ENCODE measurements around the gene ITGA7. TPM values are rescaled to one million over a fixed set of nuclear protein-coding genes. Genes with fewer than 3 reads are reported as not detected.

Gene ITGA7
- polyA plus RNA-seq, 1 donor from 2014 or later: 13.5 TPM

DNA sequence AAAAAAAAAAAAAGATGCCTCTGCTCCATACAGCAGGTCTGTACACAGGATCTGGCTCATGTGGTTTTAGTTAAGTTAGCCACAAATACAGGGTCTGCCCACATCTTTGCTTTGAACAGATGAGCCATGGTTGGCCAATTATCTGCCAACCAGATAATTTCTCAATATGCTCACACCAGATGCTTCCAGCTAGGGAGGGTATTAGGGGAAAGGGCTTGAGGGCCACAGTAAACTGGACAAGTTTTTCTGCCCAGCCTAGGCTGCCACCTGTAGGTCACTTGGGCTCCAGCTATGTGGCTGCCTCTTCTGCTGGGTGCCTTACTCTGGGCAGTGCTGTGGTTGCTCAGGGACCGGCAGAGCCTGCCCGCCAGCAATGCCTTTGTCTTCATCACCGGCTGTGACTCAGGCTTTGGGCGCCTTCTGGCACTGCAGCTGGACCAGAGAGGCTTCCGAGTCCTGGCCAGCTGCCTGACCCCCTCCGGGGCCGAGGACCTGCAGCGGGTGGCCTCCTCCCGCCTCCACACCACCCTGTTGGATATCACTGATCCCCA is 13.3 kb upstream of the ITGA7 start:
- Histone ChIP-seq H3K4me2 (ENCODE audit: low read length) (no peak overlapping the region), H3K79me2 (replicated peaks; ENCODE audit: insufficient read depth, low read length) (peaks cover 7% of the 10 kb centered on the region), H3K27ac (ENCODE audit: low read length) (no peak overlapping the region), H3K36me3 (ENCODE audit: insufficient read depth, low read length) (peaks cover 3% of the 10 kb centered on the region), H2AFZ (ENCODE audit: low read depth, low read length) (no peak overlapping the region), H3K27me3 (ENCODE audit: insufficient read depth, low read depth, low read length) (no peaks in the 10 kb centered on the region), H3K9me2 (ENCODE audit: insufficient read depth, low read length) (no peaks in the 10 kb centered on the region), H3K4me3 (ENCODE audit: low read length) (no peak overlapping the region), H3K9ac (ENCODE audit: low read length) (no peak overlapping the region), H3F3A (ENCODE audit: insufficient read depth, low read length, poor library complexity, severe bottlenecking) (no peaks in the 10 kb centered on the region), H3K9me3 (ENCODE audit: low read length) (no peaks in the 10 kb centered on the region), H4K20me1 (ENCODE audit: insufficient read depth) (no peaks in the 10 kb centered on the region)
- TF ChIP-seq SMC3 (conservative IDR thresholded peaks at IDR 0.05; ENCODE audit: poor library complexity) (no peak), TAF1 (IDR thresholded peaks at IDR 0.05; ENCODE audit: low read depth) (no peak), POLR2AphosphoS5 (IDR thresholded peaks at IDR 0.05) (no peak), EP300 (conservative IDR thresholded peaks at IDR 0.05; ENCODE audit: poor library complexity, severe bottlenecking) (no peak), EZH2 (IDR thresholded peaks at IDR 0.05; ENCODE audit: borderline replicate concordance, insufficient read depth, low read length, poor library complexity, severe bottlenecking) (no peak), MXI1 (conservative IDR thresholded peaks at IDR 0.05; ENCODE audit: poor library complexity, severe bottlenecking) (no peak), REST (IDR thresholded peaks at IDR 0.05; ENCODE audit: borderline replicate concordance) (no peak), RAD21 (conservative IDR thresholded peaks at IDR 0.05) (no peak)
- TF ChIP-seq, protein P1, sequence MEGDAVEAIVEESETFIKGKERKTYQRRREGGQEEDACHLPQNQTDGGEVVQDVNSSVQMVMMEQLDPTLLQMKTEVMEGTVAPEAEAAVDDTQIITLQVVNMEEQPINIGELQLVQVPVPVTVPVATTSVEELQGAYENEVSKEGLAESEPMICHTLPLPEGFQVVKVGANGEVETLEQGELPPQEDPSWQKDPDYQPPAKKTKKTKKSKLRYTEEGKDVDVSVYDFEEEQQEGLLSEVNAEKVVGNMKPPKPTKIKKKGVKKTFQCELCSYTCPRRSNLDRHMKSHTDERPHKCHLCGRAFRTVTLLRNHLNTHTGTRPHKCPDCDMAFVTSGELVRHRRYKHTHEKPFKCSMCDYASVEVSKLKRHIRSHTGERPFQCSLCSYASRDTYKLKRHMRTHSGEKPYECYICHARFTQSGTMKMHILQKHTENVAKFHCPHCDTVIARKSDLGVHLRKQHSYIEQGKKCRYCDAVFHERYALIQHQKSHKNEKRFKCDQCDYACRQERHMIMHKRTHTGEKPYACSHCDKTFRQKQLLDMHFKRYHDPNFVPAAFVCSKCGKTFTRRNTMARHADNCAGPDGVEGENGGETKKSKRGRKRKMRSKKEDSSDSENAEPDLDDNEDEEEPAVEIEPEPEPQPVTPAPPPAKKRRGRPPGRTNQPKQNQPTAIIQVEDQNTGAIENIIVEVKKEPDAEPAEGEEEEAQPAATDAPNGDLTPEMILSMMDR (IDR thresholded peaks at IDR 0.05; ENCODE audit: poor library complexity, severe bottlenecking): no peak

DNA sequence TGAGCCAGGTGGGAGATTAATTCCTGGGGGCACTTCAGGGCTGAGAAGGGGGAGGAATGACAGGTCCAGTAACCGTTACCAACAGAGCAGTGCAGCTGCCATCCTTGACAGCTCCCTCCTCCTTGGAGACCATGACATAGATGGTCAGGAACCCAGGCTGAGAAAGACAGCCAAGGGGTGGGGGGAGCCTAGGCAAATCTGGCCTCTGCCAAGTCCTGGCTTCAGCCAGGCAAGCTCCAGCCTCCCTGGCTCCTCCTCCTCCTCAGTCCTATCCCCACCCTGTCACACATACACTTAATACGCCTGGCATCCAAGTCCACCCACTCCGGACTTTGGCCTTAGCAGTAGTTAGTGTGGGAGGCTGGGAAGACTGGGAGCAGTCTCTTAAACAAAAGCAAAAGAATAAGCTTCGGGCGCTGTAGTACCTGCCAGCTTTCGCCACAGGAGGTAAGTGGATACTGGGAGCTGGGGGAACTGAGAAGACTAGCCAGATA is 12.4 kb upstream of the ITGA7 start, which contains the start of gene RDH5:
Gene RDH5, plus strand, starts transcription at position 323 of the 494 bp plus-strand sequence. CDS start 792 bp downstream, outside the sequence.
- Histone ChIP-seq H3K4me3 (ENCODE audit: low read length) (no peak within 1 kb of the TSS), H3K4me2 (ENCODE audit: low read length) (no peak within 1 kb of the TSS), H3K9me2 (ENCODE audit: insufficient read depth, low read length) (no peaks in the 10 kb centered on the region), H2AFZ (ENCODE audit: low read depth, low read length) (no peak within 1 kb of the TSS), H3K27ac (ENCODE audit: low read length) (no peak within 1 kb of the TSS), H4K20me1 (ENCODE audit: insufficient read depth) (no peaks in the 10 kb centered on the region), H3K27me3 (ENCODE audit: insufficient read depth, low read depth, low read length) (no peaks in the 10 kb centered on the region), H3K9ac (ENCODE audit: low read length) (no peak within 1 kb of the TSS), H3F3A (ENCODE audit: insufficient read depth, low read length, poor library complexity, severe bottlenecking) (no peaks in the 10 kb centered on the region), H3K36me3 (ENCODE audit: insufficient read depth, low read length) (peaks cover 3% of the 10 kb centered on the region), H3K9me3 (ENCODE audit: low read length) (no peaks in the 10 kb centered on the region), H3K79me2 (replicated peaks; ENCODE audit: insufficient read depth, low read length) (peaks cover 7% of the 10 kb centered on the region)
- no peak for TF ChIP-seq EZH2 (IDR thresholded peaks at IDR 0.05; ENCODE audit: borderline replicate concordance, insufficient read depth, low read length, poor library complexity, severe bottlenecking)
- TF ChIP-seq SMC3 (conservative IDR thresholded peaks at IDR 0.05; ENCODE audit: poor library complexity): no peak
- no peak for TF ChIP-seq EP300 (conservative IDR thresholded peaks at IDR 0.05; ENCODE audit: poor library complexity, severe bottlenecking)
- TF ChIP-seq TAF1 (IDR thresholded peaks at IDR 0.05; ENCODE audit: low read depth): no peak
- no peak for TF ChIP-seq MXI1 (conservative IDR thresholded peaks at IDR 0.05; ENCODE audit: poor library complexity, severe bottlenecking)
- TF ChIP-seq, protein P1 (IDR thresholded peaks at IDR 0.05; ENCODE audit: poor library complexity, severe bottlenecking): no peak
- no peak for TF ChIP-seq REST (IDR thresholded peaks at IDR 0.05; ENCODE audit: borderline replicate concordance)
- TF ChIP-seq POLR2AphosphoS5 (IDR thresholded peaks at IDR 0.05): no peak
- no peak for TF ChIP-seq RAD21 (conservative IDR thresholded peaks at IDR 0.05)

Measured in neural cell (in vitro differentiated cells).